HG02588 (cell line): ENCODE measurements around the gene RNASEH2A.

Experiments
- ATAC-seq: cut with Tn5 transposase; IDR thresholded peaks from one replicate; pipeline ENCODE4 v1.9.1; 2021; ENCODE audit warnings: mild to moderate bottlenecking, moderate library complexity; ENCODE audit not compliant: unreplicated experiment

The RNASEH2A gene

GRCh38 chr19:12782424-12783290, 23.7 kb upstream of the RNASEH2A start:
- ATAC-seq, result peak; percentile 37

GRCh38 chr19:12783291-12783848, 23.0 kb upstream of the RNASEH2A start:
- ATAC-seq, result no peak

- ATAC-seq, result no peak
Observed at GRCh38 chr19:12783849-12784393, 22.5 kb upstream of the RNASEH2A start.

- no peak for ATAC-seq
Observed at GRCh38 chr19:12784394-12784870, 22.0 kb upstream of the RNASEH2A start.

- ATAC-seq, result no peak
Observed at GRCh38 chr19:12784871-12785430, 21.4 kb upstream of the RNASEH2A start.

GRCh38 chr19:12785431-12786031, 20.9 kb upstream of the RNASEH2A start:
- ATAC-seq, result no peak

GRCh38 chr19:12786141-12786870, 20.1 kb upstream of the RNASEH2A start:
- ATAC-seq, result no peak

- ATAC-seq, result no peak
Observed at GRCh38 chr19:12786952-12787351, 19.4 kb upstream of the RNASEH2A start.

- ATAC-seq, result no peak
Observed at GRCh38 chr19:12787458-12787857, 18.9 kb upstream of the RNASEH2A start.

GRCh38 chr19:12788042-12788681, 18.2 kb upstream of the RNASEH2A start:
- no peak for ATAC-seq

GRCh38 chr19:12788682-12789097, 17.7 kb upstream of the RNASEH2A start:
- ATAC-seq, result no peak

- ATAC-seq, result no peak
Observed at GRCh38 chr19:12789098-12789903, 17.1 kb upstream of the RNASEH2A start.

GRCh38 chr19:12789904-12790619, 16.3 kb upstream of the RNASEH2A start:
- ATAC-seq, result peak; percentile 32

GRCh38 chr19:12790628-12791344, 15.6 kb upstream of the RNASEH2A start:
- ATAC-seq, result no peak

- peak; percentile 27 for ATAC-seq
Observed at GRCh38 chr19:12791345-12792050, 14.9 kb upstream of the RNASEH2A start, which contains the start of gene JUNB. Gene JUNB, plus strand, starts transcription at chr19:12791486. Its CDS starts 286 bp downstream, at chr19:12791772.

GRCh38 chr19:12792051-12792852, 14.1 kb upstream of the RNASEH2A start:
- no peak for ATAC-seq
